Measurements from ENCODE around the gene SMNDC1.

DNA sequence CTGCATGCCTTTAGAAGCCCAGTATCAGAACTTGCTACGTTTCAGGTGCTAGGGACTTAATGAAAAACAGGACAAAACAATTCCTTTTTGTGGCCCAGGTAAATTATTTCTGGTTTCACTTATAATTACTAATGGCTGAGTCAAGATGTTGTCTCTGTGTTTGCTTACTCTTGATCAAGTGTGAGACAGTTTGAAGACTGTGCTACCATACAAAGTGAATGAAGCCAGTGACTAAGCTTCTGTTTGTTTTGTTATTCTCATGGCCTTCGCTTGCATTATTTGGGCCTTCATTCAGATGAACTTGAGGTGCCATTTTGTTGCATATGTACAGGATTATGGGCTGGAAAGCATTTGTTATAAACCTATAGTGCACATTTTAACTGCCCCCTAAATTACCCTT is 17.9 kb downstream of the SMNDC1 start:
- TF ChIP-seq CTCF (conservative IDR thresholded peaks at IDR 0.05; ENCODE audit: low read depth, low read length) (no peak), EZH2 (IDR thresholded peaks at IDR 0.05; ENCODE audit: borderline replicate concordance, low read depth, low read length, poor library complexity, severe bottlenecking) (no peak)

Data from A673 (cell line).